ENCODE data around the gene ESRRA. TPM values are rescaled to one million over a fixed set of nuclear protein-coding genes. Genes with fewer than 3 reads are reported as not detected.

Gene ESRRA
- total and polyA plus RNA-seq, 5 donors = 132 to 199 (median 147) TPM

DNA sequence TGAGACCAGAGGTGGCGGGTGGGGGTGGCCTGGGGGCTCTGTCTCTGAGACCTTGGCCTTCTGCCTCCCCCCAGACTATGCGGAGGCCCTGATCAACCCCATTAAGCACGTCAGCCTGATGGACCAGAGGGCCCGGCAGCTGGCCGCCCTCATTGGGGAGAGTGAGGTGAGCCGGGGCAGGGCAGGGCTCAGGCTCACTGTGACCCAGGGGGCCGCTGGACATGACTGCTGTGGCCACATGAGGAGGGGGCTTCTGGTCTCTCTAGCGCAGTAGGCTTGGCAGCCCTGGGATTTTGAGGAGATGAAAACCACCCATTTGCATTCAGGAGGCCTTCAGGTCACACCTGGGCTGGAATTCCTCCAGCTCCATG is 41.4 kb upstream of the ESRRA start:
- Histone ChIP-seq H3K27me3 (ENCODE audit: control insufficient read depth, insufficient read depth) (no peaks in the 10 kb centered on the region), H3K4me3 (ENCODE audit: low read length) (no peak overlapping the region), H3K4me1 (ENCODE audit: control insufficient read depth, insufficient read depth, low read length) (no peaks in the 10 kb centered on the region), H3K27ac (ENCODE audit: low read length) (no peak overlapping the region), H3K9me3 (ENCODE audit: control insufficient read depth, low read length) (no peaks in the 10 kb centered on the region)
- WGBS = 91% methylated on average over 8 of the region's 8 CpGs
- intact Hi-C loops (cut with DNase I) = no loop called here
- DNase-seq = peak in 2 of 3 donors; percentile 40 to 58
- no peak for ATAC-seq

- intact Hi-C loops (cut with DNase I) = no loop called here
- no peaks in the 10 kb centered on the region for H3K9me3 ChIP-seq (ENCODE audit: control insufficient read depth, low read length)
- no peak overlapping the region for H3K27ac ChIP-seq (ENCODE audit: low read length)
- DNase-seq = peak in 2 of 3 donors; percentile 31 to 57
- no peak for ATAC-seq
- no peaks in the 10 kb centered on the region for H3K27me3 ChIP-seq (ENCODE audit: control insufficient read depth, insufficient read depth)
- 87% methylated on average over 10 of the region's 10 CpGs for WGBS
- no peaks in the 10 kb centered on the region for H3K4me1 ChIP-seq (ENCODE audit: control insufficient read depth, insufficient read depth, low read length)
- H3K4me3 ChIP-seq (ENCODE audit: low read length) = no peak overlapping the region
These were observed 40.9 kb upstream of the ESRRA start for GRCh38 chr11:64264371-64264852.

DNA sequence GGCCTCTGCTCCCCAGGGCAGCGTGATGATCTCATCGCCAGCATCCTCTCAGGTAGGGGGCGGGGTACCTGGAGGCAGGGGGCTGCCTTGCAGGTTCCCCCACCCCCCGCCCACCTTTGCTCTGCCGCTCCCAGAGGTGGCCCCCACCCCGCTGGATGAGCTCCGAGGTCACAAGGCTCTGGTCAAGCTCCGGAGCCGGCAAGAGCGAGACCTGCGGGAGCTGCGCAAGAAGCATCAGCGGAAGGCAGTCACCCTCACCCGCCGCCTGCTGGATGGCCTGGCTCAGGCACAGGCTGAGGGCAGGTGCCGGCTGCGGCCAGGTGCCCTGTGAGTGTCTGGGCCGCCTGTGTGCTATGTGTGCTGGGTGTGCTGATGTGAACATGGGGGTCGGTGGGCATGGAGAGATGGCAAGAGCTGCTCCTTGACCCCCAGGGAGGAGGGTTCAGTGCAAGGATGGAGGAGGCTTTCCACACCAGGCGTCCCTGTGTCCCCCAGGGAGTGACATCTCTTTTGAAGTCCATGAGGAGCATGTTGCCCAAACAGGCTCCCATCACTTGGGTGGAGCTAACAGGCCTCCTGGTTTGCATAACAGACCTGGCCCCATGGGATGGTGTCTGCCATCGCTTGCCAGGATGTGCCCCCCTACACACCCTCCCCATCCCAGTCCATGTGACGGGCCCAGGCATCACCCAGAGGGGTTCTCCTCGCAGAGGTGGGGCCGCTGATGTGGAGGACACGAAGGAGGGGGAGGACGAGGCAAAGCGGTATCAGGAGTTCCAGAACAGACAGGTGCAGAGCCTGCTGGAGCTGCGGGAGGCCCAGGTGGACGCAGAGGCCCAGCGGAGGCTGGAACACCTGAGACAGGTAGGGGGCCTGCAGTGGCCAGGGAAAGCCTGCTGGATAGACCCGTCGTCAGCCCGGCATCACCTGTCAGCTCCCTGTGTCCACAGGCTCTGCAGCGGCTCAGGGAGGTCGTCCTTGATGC is 39.9 kb upstream of the ESRRA start:
- 93% methylated on average over 35 of the region's 35 CpGs for WGBS
- no peaks in the 10 kb centered on the region for H3K4me1 ChIP-seq (ENCODE audit: control insufficient read depth, insufficient read depth, low read length)
- H3K27me3 ChIP-seq (ENCODE audit: control insufficient read depth, insufficient read depth) = no peaks in the 10 kb centered on the region
- DNase-seq (peak in 2 of 3 donors; percentile 61), ATAC-seq (no peak)
- intact Hi-C loops (cut with DNase I) = no loop called here
- H3K4me3 ChIP-seq (ENCODE audit: low read length) = no peak overlapping the region
- H3K9me3 ChIP-seq (ENCODE audit: control insufficient read depth, low read length) = no peaks in the 10 kb centered on the region
- H3K27ac ChIP-seq (ENCODE audit: low read length) = no peak overlapping the region

DNA sequence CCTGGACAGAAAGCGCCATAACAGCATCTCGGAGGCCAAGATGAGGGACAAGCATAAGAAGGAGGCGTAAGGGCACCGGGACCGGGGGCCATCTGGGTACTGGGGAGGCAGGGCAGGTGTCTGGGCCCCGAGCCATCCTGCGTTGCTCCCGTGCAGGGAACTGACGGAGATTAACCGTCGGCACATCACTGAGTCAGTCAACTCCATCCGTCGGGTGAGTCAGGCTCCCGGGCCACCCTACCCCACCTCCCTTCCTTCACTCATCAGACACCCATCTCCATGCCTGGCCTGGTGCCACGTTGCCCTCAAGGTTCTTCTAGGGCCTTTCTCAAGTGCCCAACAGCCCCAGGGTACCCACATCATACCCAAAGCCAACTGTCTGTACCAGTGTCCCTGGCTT is 39.0 kb upstream of the ESRRA start:
- intact Hi-C loops (cut with DNase I) = no loop called here
- Histone ChIP-seq H3K4me1 (ENCODE audit: control insufficient read depth, insufficient read depth, low read length) (no peaks in the 10 kb centered on the region), H3K27ac (ENCODE audit: low read length) (no peak overlapping the region), H3K9me3 (ENCODE audit: control insufficient read depth, low read length) (no peaks in the 10 kb centered on the region), H3K4me3 (ENCODE audit: low read length) (no peak overlapping the region), H3K27me3 (ENCODE audit: control insufficient read depth, insufficient read depth) (no peaks in the 10 kb centered on the region)
- peak in 2 of 3 donors; percentile 71 to 72 for DNase-seq
- no peak for ATAC-seq
- 90% methylated on average over 15 of the region's 15 CpGs for WGBS

- peak in 2 of 3 donors; percentile 77 to 83 for DNase-seq
- Histone ChIP-seq H3K4me1 (ENCODE audit: control insufficient read depth, insufficient read depth, low read length) (no peaks in the 10 kb centered on the region), H3K9me3 (ENCODE audit: control insufficient read depth, low read length) (no peaks in the 10 kb centered on the region), H3K4me3 (ENCODE audit: low read length) (no peak overlapping the region), H3K27ac (ENCODE audit: low read length) (peak overlapping the region; percentile 87), H3K27me3 (ENCODE audit: control insufficient read depth, insufficient read depth) (no peaks in the 10 kb centered on the region)
- WGBS = 74% methylated on average over 27 of the region's 27 CpGs
- intact Hi-C loops (cut with DNase I) = no loop called here
- no peak for ATAC-seq
These were observed 37.9 kb upstream of the ESRRA start for GRCh38 chr11:64267207-64267945.

DNA sequence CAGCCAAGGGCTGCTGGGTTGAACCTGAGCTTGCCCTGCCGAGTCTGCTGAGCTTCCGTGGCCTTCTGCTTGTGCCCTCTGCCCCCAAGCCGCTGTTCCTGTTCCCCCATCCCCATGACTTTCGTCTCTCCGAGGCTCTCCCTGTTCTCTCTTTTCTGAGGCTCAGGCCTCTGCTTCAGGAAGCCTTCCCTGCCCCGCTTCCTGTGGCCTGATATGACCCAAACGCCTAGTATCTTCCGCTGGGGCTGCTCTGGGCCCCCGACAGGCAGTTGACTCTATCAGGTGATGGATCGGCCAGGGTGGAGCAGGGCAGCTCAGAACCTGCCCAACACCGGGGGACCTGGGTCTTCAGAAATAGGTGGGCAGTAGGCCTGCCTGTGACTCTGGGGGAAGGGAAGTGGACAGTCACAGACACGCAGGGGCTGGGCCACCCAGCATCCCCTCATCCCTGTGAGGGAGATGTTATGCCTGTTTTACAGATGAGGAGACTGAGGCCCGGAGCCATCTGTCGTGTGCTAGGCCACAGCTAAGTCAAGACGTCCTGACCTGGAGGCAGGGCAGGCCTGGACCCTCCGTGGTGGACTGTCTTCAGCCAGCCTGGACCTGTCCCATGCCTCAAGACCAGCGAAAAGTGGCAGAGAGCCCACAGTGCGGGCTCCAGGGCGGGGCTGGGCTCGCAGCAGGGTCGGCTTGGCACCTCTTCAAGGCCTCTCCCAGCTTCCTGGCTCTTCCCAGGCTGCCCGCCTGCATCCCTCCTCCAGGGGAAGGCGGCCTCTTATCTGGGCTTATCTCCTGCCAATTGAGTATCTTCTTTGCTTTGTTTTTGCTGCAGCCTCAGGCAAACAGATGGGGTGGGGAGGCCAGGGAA is 37.1 kb upstream of the ESRRA start:
- no peaks in the 10 kb centered on the region for H3K27me3 ChIP-seq (ENCODE audit: control insufficient read depth, insufficient read depth)
- WGBS = 26% methylated on average over 23 of the region's 23 CpGs
- H3K9me3 ChIP-seq (ENCODE audit: control insufficient read depth, low read length) = no peaks in the 10 kb centered on the region
- H3K27ac ChIP-seq (ENCODE audit: low read length) = peak overlapping the region; percentile 87
- peak overlapping the region; percentile 46 for H3K4me3 ChIP-seq (ENCODE audit: low read length)
- ATAC-seq (peak; percentile 3 to 26), DNase-seq (peak; percentile 88 to 94 (median 92))
- intact Hi-C loops (cut with DNase I) = no loop called here
- H3K4me1 ChIP-seq (ENCODE audit: control insufficient read depth, insufficient read depth, low read length) = no peaks in the 10 kb centered on the region

- Histone ChIP-seq H3K27ac (ENCODE audit: low read length) (peak overlapping the region; percentile 87), H3K4me3 (ENCODE audit: low read length) (peak overlapping the region; percentile 46), H3K4me1 (ENCODE audit: control insufficient read depth, insufficient read depth, low read length) (no peaks in the 10 kb centered on the region), H3K27me3 (ENCODE audit: control insufficient read depth, insufficient read depth) (no peaks in the 10 kb centered on the region), H3K9me3 (ENCODE audit: control insufficient read depth, low read length) (no peaks in the 10 kb centered on the region)
- ATAC-seq (peak; percentile 12 to 38), DNase-seq (peak; percentile 82 to 88 (median 88))
- intact Hi-C loops (cut with DNase I) = no loop called here
- under 1% methylated on average over 34 of the region's 34 CpGs for WGBS
These were observed 36.3 kb upstream of the ESRRA start for GRCh38 chr11:64268893-64269539.

DNA sequence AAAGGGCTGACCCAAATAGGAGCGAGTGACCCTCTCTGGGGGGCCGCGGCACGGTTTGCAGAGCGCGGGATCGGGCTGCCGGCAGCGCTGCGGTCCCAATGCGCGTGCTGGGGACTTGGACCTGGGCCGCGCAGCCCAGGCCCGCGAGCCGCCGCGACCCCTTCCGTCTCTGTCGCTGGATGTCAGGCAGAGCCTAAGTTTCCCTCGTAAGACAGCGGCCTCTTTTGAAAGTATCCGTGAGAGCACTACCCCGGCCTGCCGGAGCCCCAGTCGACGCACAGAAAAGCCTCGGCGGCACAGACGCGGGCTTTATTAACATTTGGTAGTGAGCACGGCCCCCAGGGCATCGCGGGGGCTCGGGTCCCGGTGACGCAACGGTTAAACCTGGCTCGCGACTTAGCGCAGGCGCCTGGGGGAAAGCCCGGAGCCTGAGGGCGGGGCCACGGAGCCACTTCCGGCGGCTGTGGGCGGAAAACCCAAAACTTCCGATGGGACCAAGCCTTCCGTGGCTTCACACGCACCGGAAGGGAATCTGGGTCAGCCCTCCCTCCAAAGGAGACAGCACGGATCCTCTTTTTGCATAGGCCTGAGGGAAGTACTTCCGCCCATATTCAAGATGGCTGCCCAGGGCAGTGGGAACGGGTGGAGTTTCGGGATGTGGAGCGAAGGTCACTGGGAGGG is 35.6 kb upstream of the ESRRA start:
- DNase-seq (peak; percentile 97 to 99 (median 99)), ATAC-seq (peak; percentile 87 to 92)
- Histone ChIP-seq H3K9me3 (ENCODE audit: control insufficient read depth, low read length) (no peaks in the 10 kb centered on the region), H3K4me1 (ENCODE audit: control insufficient read depth, insufficient read depth, low read length) (no peaks in the 10 kb centered on the region), H3K27ac (ENCODE audit: low read length) (peak overlapping the region; percentile 99), H3K27me3 (ENCODE audit: control insufficient read depth, insufficient read depth) (no peaks in the 10 kb centered on the region), H3K4me3 (ENCODE audit: low read length) (peak overlapping the region; percentile 69)
- intact Hi-C loops (cut with DNase I) = no loop called here
- under 1% methylated on average over 58 of the region's 58 CpGs for WGBS

DNA sequence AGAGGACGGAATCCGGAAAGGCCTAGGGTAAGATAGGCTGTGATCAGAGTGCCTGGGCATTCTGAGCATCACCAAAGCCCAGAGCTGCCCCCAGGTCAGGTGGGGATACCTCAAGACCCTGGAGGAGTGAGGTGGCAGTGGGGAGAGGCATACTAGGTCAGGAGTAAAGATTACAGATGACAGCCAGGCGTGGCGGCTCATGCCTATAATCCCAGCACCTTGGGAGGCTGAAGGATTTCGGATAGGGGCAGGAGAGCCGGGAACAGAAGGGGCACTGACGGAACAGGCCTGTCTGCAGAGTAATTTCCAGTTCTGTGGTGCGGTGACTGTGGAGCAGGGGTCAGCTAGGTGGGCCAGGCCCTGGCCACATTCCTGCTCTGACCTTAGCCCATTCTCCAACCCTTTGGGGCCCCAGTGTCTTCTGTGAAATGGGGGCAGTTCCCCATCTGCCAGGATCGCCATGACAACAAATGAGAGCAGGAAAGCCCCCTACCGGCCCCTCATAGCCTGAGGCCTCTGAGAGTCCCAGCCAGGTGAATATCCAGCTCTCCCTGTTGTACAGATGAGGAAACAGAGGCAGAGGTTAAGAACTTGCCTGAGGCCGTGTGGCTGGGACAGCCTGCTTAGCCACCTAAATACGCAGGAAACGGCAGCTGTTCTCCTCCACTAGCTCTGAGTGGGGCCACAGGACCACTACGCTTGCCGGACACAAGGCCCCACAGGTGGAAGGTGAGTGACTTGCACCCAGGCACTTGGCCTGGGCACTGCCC is 30.1 kb upstream of the ESRRA start:
- H3K27me3 ChIP-seq (ENCODE audit: control insufficient read depth, insufficient read depth) = no peaks in the 10 kb centered on the region
- DNase-seq = peak in 1 of 3 donors; percentile 39
- intact Hi-C loops (cut with DNase I) = no loop called here
- 89% methylated on average over 15 of the region's 15 CpGs for WGBS
- no peaks in the 10 kb centered on the region for H3K9me3 ChIP-seq (ENCODE audit: control insufficient read depth, low read length)
- no peak for ATAC-seq
- H3K4me1 ChIP-seq (ENCODE audit: control insufficient read depth, insufficient read depth, low read length) = no peaks in the 10 kb centered on the region
- H3K4me3 ChIP-seq (ENCODE audit: low read length) = no peak overlapping the region
- no peak overlapping the region for H3K27ac ChIP-seq (ENCODE audit: low read length)

Measured in right cardiac atrium (tissue), 5 donors.